WERI-Rb-1 (cell line): ENCODE data around the gene ZNF180.
"Not testable (repeated sequence)": the region's sequence is repeated elsewhere in the genome, so short reads cannot be mapped to it uniquely, and the experiment has no call there.

Source experiments
- DNase-seq: peaks from one replicate; pipeline ENCODE4 v3.0.0-alpha.2; 2020
- H3K27ac ChIP-seq: fragments of 250-450 bp; sonication (Bioruptor Pico); 2 replicates; pipeline ENCODE4 v1.5.1; 2020; ENCODE audit warnings: mild to moderate bottlenecking, moderate library complexity
- H3K27me3 ChIP-seq: fragments of 250-450 bp; sonication (Bioruptor Pico); 2 replicates; pipeline ENCODE4 v1.5.1; 2021; ENCODE audit warnings: mild to moderate bottlenecking, low read depth, moderate library complexity; ENCODE audit not compliant: insufficient read depth, severe bottlenecking
- H3K36me3 ChIP-seq: fragments of 250-450 bp; sonication (Bioruptor Pico); 2 replicates; pipeline ENCODE4 v1.5.1; 2020; ENCODE audit warnings: mild to moderate bottlenecking, moderate library complexity
- H3K4me3 ChIP-seq: 2 replicates; pipeline ENCODE4 v1.5.1; 2011; ENCODE audit warnings: low read depth, mild to moderate bottlenecking, control low read depth, low read length
- H3K9me3 ChIP-seq: fragments of 250-450 bp; sonication (Bioruptor Pico); 2 replicates; pipeline ENCODE4 v1.5.1; 2021; ENCODE audit warnings: mild to moderate bottlenecking, moderate library complexity; ENCODE audit not compliant: severe bottlenecking
- TF ChIP-seq, protein P1 (sequence below): IDR thresholded peaks from 2 replicates; pipeline ENCODE4 v1.5.1; 2011; ENCODE audit warnings: low read depth, mild to moderate bottlenecking, control low read depth, inconsistent platforms, low read length

Gene ZNF180

DNA sequence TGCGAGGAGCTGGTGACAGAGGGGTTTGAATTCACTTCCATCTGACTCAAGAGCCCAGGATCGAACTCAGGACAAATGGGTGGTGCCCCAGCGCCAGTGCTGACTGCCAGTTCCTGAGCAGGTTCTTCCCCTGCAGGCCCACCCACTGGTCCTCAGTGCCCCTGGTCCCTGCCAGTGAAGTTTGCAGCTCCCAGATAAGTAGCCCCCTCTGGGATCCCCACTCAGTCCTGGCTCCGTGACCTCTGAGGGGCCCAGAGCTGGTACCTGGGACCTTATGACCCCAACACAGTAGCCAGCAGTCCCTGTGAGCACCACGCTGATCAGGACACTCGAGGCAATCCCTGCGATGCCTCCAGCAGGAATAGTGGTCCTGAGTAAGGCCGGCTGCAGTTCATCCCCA, 40.4 kb upstream of the ZNF180 start:
- no peak overlapping the region for H3K27ac ChIP-seq
- TF ChIP-seq, protein P1, sequence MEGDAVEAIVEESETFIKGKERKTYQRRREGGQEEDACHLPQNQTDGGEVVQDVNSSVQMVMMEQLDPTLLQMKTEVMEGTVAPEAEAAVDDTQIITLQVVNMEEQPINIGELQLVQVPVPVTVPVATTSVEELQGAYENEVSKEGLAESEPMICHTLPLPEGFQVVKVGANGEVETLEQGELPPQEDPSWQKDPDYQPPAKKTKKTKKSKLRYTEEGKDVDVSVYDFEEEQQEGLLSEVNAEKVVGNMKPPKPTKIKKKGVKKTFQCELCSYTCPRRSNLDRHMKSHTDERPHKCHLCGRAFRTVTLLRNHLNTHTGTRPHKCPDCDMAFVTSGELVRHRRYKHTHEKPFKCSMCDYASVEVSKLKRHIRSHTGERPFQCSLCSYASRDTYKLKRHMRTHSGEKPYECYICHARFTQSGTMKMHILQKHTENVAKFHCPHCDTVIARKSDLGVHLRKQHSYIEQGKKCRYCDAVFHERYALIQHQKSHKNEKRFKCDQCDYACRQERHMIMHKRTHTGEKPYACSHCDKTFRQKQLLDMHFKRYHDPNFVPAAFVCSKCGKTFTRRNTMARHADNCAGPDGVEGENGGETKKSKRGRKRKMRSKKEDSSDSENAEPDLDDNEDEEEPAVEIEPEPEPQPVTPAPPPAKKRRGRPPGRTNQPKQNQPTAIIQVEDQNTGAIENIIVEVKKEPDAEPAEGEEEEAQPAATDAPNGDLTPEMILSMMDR, result no peak
- no peaks in the 10 kb centered on the region for H3K36me3 ChIP-seq
- DNase-seq, result no peak
- H3K4me3 ChIP-seq, result no peak overlapping the region
- no peaks in the 10 kb centered on the region for H3K27me3 ChIP-seq
- peaks cover 23% of the 10 kb centered on the region for H3K9me3 ChIP-seq

DNA sequence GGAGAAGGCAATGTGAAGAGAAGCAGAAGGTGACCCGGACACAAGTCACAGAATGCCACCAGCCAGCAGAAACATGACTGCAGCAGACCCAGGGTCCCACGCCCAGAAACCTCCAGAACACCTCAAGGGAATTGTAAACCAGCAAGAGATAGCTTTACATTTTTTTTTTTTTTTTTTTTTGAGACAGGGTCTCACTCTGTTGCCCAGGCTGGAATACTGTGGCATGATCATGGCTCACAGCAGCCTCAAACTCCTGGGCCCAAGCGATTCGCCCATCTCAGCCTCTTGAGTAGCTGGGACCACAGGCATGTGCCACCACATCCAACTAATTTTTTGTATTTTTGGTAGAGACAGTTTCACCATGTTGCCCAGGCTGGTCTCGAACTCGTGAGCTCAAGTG, 39.7 kb upstream of the ZNF180 start:
- H3K27me3 ChIP-seq, result no peaks in the 10 kb centered on the region
- peaks cover 26% of the 10 kb centered on the region for H3K9me3 ChIP-seq
- no peaks in the 10 kb centered on the region for H3K36me3 ChIP-seq
- TF ChIP-seq, protein P1, result no peak
- no peak for DNase-seq
- H3K4me3 ChIP-seq, result no peak overlapping the region
- H3K27ac ChIP-seq, result no peak overlapping the region

DNA sequence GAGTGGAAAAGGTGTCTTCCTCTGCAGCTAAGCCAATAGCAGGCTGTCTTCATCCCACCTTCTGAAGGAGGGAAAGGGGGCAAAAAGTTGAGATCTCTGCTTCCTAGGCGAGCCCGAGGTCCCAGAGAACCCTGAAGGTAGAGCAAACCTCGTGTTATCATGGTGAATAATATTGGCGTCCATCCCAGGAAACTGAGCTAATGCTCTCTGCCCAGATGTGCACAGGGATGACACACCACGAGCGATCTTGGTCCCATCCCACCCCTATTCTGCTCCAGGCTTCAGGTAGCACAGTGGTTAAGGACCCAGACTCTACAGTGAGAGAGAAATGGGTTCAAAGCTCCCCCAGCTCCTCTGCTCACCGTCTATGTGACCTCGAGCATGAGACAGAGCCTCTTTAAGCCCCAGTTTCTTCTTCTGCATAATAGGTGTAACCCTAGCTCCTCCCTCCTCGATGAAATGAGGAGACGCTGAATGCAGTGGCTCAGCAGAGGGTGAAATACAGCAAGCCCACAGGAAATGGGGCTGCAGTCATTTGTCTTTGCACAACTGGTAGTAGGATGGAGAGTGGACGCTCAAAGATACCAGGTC, 39.0 kb upstream of the ZNF180 start:
- no peaks in the 10 kb centered on the region for H3K27me3 ChIP-seq
- no peak overlapping the region for H3K4me3 ChIP-seq
- TF ChIP-seq, protein P1, result no peak
- peaks cover 26% of the 10 kb centered on the region for H3K9me3 ChIP-seq
- DNase-seq, result no peak
- no peaks in the 10 kb centered on the region for H3K36me3 ChIP-seq
- H3K27ac ChIP-seq, result no peak overlapping the region

DNA sequence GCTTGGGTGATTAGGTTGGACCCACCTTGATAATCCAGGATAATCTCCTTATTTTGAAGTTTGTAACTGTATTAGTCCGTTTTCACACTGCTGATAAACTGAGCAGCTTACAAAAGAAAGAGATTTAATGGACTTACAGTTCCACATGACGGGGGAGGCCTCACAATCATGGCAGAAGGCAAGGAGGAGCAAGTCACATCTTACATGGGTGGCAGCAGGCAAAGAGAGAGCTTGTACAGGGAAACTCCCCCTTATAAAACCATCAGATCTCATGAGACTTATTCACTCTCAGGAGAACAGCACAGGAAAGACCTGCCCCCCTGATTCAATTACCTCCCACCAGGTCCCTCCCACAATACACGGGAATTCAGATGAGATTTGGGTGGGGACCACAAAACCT, 35.0 kb upstream of the ZNF180 start:
- not testable (repeated sequence) for DNase-seq, H3K4me3 ChIP-seq, H3K36me3 ChIP-seq, H3K27ac ChIP-seq, H3K27me3 ChIP-seq
- H3K9me3 ChIP-seq, result peaks cover 33% of the 10 kb centered on the region

DNA sequence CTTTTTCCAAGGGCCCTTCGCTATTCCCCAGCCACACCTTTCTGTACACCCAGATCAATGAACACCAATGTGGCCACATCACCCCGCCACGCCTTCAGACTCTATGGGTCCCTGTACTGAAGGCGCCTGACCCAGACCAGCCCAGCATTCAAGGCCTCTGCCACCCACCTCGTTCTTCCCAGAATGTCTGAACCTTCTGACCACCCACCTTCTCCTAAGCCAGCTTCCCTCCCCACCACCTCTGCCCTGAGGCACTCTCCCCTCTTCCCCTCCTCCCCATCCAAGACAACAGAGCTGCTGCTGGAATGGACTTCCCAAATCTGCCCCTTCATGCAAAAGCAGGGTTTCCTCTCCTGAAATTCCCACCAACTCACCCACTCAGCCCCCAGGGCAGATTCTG, 32.5 kb upstream of the ZNF180 start:
- Histone ChIP-seq H3K27me3 (no peaks in the 10 kb centered on the region), H3K4me3 (no peak overlapping the region), H3K36me3 (no peaks in the 10 kb centered on the region), H3K9me3 (peaks cover 28% of the 10 kb centered on the region), H3K27ac (no peak overlapping the region)
- TF ChIP-seq, protein P1, result no peak
- DNase-seq, result no peak

DNA sequence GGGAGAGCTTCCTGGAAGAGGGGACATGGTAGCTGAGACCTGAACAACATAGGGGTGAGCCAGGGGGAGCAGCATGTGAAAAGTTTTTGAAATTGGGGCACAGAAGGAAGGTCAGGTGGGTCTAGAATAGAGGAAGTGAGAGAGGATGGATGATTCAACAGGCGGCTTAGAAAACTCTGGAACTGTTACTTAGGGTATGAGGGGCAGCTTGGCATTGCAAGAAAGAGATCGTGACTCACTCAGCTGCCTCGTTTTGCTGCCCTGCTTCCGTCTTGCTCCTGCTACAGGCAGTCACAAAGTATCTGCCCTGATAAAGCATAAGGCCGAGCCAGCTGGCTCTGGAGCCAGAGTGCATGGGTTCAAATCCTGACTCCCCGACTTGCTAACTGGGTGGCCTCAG, 30.5 kb upstream of the ZNF180 start:
- no peaks in the 10 kb centered on the region for H3K36me3 ChIP-seq
- DNase-seq, result no peak
- H3K27ac ChIP-seq, result no peak overlapping the region
- H3K9me3 ChIP-seq, result peaks cover 11% of the 10 kb centered on the region
- TF ChIP-seq, protein P1, result no peak
- H3K4me3 ChIP-seq, result no peak overlapping the region
- no peaks in the 10 kb centered on the region for H3K27me3 ChIP-seq
